ENCODE results near the gene DDX20. TPM values are rescaled to one million over a fixed set of nuclear protein-coding genes. Genes with fewer than 3 reads are reported as not detected.

The DDX20 gene
- total RNA-seq, 1 donor from 2014 or later: 21.5 TPM

- peaks cover 57% of the 10 kb centered on the region for H3K4me1 Mint-ChIP-seq
- POLR2A ChIA-PET: no interaction called here
- H3K4me3 Mint-ChIP-seq: no peak overlapping the region
- H3K9me3 Mint-ChIP-seq: no peaks in the 10 kb centered on the region
- DNase-seq (no peak), ATAC-seq (ENCODE audit: low read depth) (no peak)
- H3K27ac Mint-ChIP-seq: no peak overlapping the region
- intact Hi-C loops (cut with micrococcal nuclease): no loop called here
- TF ChIP-seq CTCF (IDR thresholded peaks at IDR 0.05): no peak
- no peaks in the 10 kb centered on the region for H3K36me3 Mint-ChIP-seq (ENCODE audit: low read depth)
- CTCF ChIA-PET: no interaction called here
- no peaks in the 10 kb centered on the region for H3K27me3 Mint-ChIP-seq
Measured at GRCh38 chr1:111805251-111805650, 49.5 kb downstream of the DDX20 start.

GRCh38 chr1:111811891-111812290, 56.2 kb downstream of the DDX20 start:
- Mint-ChIP-seq H3K27ac (no peak overlapping the region), H3K4me1 (peaks cover 38% of the 10 kb centered on the region), H3K27me3 (no peaks in the 10 kb centered on the region), H3K4me3 (no peak overlapping the region), H3K36me3 (ENCODE audit: low read depth) (no peaks in the 10 kb centered on the region), H3K9me3 (no peaks in the 10 kb centered on the region)
- DNase-seq (no peak), ATAC-seq (ENCODE audit: low read depth) (no peak)
- no peak for TF ChIP-seq CTCF (IDR thresholded peaks at IDR 0.05)
- ChIA-PET POLR2A (no interaction called here), CTCF (no interaction called here)
- intact Hi-C loops (cut with micrococcal nuclease): no loop called here

- no peak overlapping the region for H3K4me3 Mint-ChIP-seq
- CTCF ChIA-PET: no interaction called here
- intact Hi-C loops (cut with micrococcal nuclease): no loop called here
- POLR2A ChIA-PET: no interaction called here
- no peak for TF ChIP-seq CTCF (IDR thresholded peaks at IDR 0.05)
- ATAC-seq (ENCODE audit: low read depth): no peak
- no peaks in the 10 kb centered on the region for H3K36me3 Mint-ChIP-seq (ENCODE audit: low read depth)
- H3K27me3 Mint-ChIP-seq: no peaks in the 10 kb centered on the region
- peaks cover 34% of the 10 kb centered on the region for H3K4me1 Mint-ChIP-seq
- DNase-seq: no peak
- no peak overlapping the region for H3K27ac Mint-ChIP-seq
- no peaks in the 10 kb centered on the region for H3K9me3 Mint-ChIP-seq
Measured at GRCh38 chr1:111812306-111812705, 56.6 kb downstream of the DDX20 start.

- ChIA-PET CTCF (interaction anchor here (1.2 to 1.3 kb wide), 2 partner anchors 24 to 44 kb away, joined by 3 to 4 read pairs; no protein-coding TSS in a partner anchor), POLR2A (no interaction called here)
- intact Hi-C loops (cut with micrococcal nuclease): no loop called here
- DNase-seq: no peak
- no peak for TF ChIP-seq CTCF (IDR thresholded peaks at IDR 0.05)
- Mint-ChIP-seq H3K27me3 (peaks cover 2% of the 10 kb centered on the region), H3K4me1 (peaks cover 22% of the 10 kb centered on the region), H3K36me3 (ENCODE audit: low read depth) (no peaks in the 10 kb centered on the region), H3K9me3 (no peaks in the 10 kb centered on the region), H3K4me3 (no peak overlapping the region), H3K27ac (no peak overlapping the region)
- ATAC-seq (ENCODE audit: low read depth): no peak
Measured at GRCh38 chr1:111813440-111814304, 58.0 kb downstream of the DDX20 start.

GRCh38 chr1:111814305-111814628, 58.6 kb downstream of the DDX20 start:
- intact Hi-C loops (cut with micrococcal nuclease): no loop called here
- peaks cover 2% of the 10 kb centered on the region for H3K27me3 Mint-ChIP-seq
- H3K4me3 Mint-ChIP-seq: no peak overlapping the region
- no peaks in the 10 kb centered on the region for H3K36me3 Mint-ChIP-seq (ENCODE audit: low read depth)
- H3K9me3 Mint-ChIP-seq: no peaks in the 10 kb centered on the region
- CTCF ChIA-PET: interaction anchor here (1.2 to 1.3 kb wide), 2 partner anchors 25 to 45 kb away, joined by 3 to 4 read pairs; no protein-coding TSS in a partner anchor
- no peak for TF ChIP-seq CTCF (IDR thresholded peaks at IDR 0.05)
- DNase-seq (no peak), ATAC-seq (ENCODE audit: low read depth) (no peak)
- no peak overlapping the region for H3K27ac Mint-ChIP-seq
- H3K4me1 Mint-ChIP-seq: peaks cover 16% of the 10 kb centered on the region
- POLR2A ChIA-PET: no interaction called here

Data from activated B cell treated with CpG ODN at 0.5 μM for 24 hours (primary cell).